CD4-positive, alpha-beta T cell treated with Interferon alpha-2 for 1 hour (primary cell): ENCODE data around the gene POF1B.

Experiments used
- DNase-seq, 2 donors: peaks; one replicate each; pipeline ENCODE4 v3.0.0-alpha.2; 2020 to 2022

The POF1B gene

GRCh38 chrX:85243155-85243554 lies 136.3 kb downstream of the POF1B start:
- no peak for DNase-seq
